G401 (cell line): Measurements from ENCODE around the gene SMG5. TPM values are rescaled to one million over a fixed set of nuclear protein-coding genes. Genes with fewer than 3 reads are reported as not detected.
"Not testable (repeated sequence)": the region's sequence is repeated elsewhere in the genome, so short reads cannot be mapped to it uniquely, and the experiment has no call there.

Experiments
- DNase-seq: peaks from one replicate; pipeline ENCODE4 v3.0.0-alpha.2; 2015; ENCODE audit warnings: low spot score
- in situ Hi-C: cut with HindIII; loops from 2 replicates; pipeline ENCODE4 v1.10.0; 2016; ENCODE audit warnings: low sequenced_read_pairs, mixed read lengths
- total RNA-seq: library from RNA; depleted of rRNA; stranded (reverse); fragments of >200 nt; shearing (Covaris generic); gene quantifications from 2 replicates; pipeline ENCODE4 v1.2.3, GENCODE V29; 2014; rRNA removed

Gene SMG5
- total RNA-seq, 1 experiment from 2014 or later = 73.5 TPM

DNA sequence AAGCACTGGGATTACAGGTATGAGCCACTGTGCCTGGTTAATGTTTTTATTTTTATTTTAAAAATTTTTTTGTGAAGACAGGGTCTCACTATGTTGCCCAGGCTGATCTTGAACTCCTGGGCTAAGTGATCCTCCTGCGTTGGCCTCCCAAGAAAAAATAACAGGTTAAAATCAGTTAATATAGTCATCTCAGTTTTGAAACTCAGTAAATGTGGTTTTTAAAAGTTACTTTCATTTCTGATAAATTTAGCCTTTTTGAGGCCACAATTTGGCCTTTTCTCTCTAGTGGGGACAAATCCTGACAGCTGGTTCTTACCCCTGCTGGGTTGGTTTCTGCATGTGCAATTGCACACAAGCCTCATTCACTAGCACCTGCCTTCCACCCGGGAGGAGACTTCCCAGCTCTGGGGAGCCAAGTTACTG, 56.5 kb downstream of the SMG5 start:
- in situ Hi-C loops = loop anchor here (10.0 kb wide), 1 partner anchor 91 kb away; no protein-coding TSS in a partner anchor
- DNase-seq = no peak

- in situ Hi-C loops = loop anchor here (10.0 kb wide), 1 partner anchor 91 kb away; no protein-coding TSS in a partner anchor
- no peak for DNase-seq
Observed at GRCh38 chr1:156225677-156226014, 57.0 kb downstream of the SMG5 start.

DNA sequence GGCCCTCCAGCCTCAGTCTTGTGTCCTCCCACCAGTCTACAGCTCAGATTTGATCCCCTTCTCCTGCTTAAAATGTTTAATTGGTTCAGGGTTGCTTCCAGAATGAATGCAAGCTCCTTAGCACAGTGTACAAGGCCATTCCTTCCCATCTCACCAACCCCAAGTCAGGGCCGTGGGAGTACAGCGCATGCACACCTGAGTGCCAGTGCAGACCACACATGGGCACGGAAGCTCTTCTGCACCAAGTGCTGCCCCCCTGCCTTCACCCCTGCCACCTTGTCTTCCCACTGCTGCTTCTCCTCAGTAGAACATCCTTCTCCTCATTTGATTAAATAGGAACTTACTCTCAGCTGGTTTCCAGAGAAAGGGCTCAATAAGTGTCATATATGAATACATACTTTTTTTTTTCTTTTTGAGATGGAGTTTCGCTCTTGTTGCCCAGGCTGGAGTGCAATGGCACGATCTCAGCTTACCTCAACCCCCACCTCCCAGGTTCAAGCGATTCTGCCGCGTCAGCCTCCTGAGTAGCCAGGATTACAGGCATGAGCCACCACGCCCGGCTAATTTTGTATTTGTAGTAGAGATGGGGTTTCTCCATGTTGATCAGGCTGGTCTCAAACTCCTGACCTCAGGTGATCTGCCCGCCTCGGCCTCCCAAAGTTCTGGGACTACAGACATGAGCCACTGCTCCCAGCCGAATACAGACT, 60.5 kb downstream of the SMG5 start:
- DNase-seq = no peak
- in situ Hi-C loops = loop anchor here (10.0 kb wide), 1 partner anchor 87 kb away; no protein-coding TSS in a partner anchor

DNA sequence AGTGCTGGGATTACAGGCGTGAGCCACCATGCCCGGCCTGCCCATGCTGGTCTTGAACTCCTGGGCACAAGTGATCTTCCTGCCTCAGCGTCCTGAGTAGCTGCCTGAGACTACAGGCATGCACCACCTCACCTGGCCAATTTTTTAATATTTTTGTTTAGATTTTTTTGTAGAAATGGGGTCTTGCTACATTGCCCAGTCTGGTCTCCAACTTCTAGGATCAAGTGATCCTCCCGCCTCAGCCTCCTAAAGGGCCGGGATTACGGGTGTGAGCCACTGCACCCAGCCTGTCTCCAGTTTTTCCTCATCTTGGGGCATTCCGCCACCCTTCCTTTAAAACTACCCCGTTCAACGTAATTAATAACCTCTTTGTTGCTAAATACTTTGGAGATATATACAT, 62.4 kb downstream of the SMG5 start:
- DNase-seq = no peak
- in situ Hi-C loops = loop anchor here (10.0 kb wide), 1 partner anchor 85 kb away; no protein-coding TSS in a partner anchor

GRCh38 chr1:156217871-156218270, 64.8 kb downstream of the SMG5 start:
- in situ Hi-C loops = no loop called here
- no peak for DNase-seq

GRCh38 chr1:156216361-156217086, 66.1 kb downstream of the SMG5 start:
- in situ Hi-C loops, DNase-seq: not testable (repeated sequence)

- DNase-seq = no peak
Observed at GRCh38 chr1:156214024-156214748, 68.4 kb downstream of the SMG5 start.

DNA sequence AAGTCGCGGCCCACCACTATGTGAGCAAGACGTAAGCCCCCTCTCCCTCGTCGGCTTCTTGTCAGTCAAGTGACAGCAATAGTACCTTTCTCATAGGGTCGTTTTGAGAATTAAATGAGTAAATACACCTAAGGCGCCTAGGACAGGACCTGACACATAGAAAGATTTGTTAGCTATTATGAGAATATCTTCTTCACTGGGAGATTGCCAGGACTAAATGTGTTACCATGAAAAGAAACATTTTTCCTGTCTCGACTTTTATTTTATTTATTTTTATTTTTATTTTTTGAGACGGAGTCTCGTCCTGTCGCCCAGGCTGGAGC, 69.0 kb downstream of the SMG5 start:
- in situ Hi-C loops = no loop called here
- no peak for DNase-seq

More at GRCh38 chr1:156214024-156214748, 68.4 kb downstream of the SMG5 start:
- in situ Hi-C loops = no loop called here

DNA sequence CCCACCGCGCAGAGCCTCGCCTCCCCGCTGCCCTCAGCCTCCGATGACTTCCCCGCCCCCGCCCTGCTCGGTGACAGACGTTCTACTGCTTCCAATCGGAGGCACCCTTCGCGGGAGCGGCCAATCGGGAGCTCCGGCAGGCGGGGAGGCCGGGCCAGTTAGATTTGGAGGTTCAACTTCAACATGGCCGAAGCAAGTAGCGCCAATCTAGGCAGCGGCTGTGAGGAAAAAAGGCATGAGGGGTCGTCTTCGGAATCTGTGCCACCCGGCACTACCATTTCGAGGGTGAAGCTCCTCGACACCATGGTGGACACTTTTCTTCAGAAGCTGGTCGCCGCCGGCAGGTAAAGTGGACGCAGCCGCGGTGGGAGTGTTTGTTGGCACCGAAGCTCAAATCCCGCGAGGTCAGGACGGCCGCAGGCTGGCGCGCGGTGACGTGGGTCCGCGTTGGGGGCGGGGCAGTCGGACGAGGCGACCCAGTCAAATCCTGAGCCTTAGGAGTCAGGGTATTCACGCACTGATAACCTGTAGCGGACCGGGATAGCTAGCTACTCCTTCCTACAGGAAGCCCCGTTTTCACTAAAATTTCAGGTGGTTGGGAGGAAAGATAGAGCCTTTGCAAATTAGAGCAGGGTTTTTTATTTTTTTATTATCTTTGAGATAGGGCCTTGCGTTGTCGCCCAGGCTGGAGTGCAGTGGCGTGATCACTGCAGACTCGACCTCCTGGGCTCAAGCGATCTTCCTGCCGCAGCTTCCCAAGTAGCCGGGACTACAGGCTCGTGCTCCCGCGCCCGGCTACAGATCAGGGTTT, 69.6 kb downstream of the SMG5 start, which contains the start of gene PMF1:
PMF1 (plus strand) TSS at position 175 of the 811 bp plus-strand sequence; CDS start at position 184, 9 bp downstream.
- in situ Hi-C loops = no loop called here
- DNase-seq = peak; percentile 97

GRCh38 chr1:156212130-156212529, 70.5 kb downstream of the SMG5 start:
- in situ Hi-C loops = no loop called here
- DNase-seq = no peak

DNA sequence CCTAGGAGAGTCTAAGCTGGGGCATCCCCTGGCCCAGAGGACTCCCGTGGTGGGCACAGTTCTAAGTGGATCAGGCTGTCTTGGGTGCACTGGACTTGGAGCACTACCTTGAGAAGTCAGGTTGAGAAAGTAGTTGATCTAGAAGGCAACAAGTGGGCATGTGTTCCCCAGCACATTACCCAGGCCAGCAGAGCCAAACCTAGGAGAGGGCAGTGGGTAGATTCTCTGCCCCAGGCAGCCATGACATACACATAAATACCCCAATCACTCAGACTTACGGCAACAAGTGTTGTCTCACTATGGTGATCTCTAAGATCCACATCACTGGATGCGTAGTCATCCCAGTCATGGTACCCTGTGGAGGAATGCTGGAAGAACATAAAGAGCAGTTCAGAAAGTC, 71.4 kb downstream of the SMG5 start:
- in situ Hi-C loops = no loop called here
- DNase-seq = no peak

GRCh38 chr1:156204686-156205085, 77.9 kb downstream of the SMG5 start:
- in situ Hi-C loops = no loop called here
- no peak for DNase-seq

GRCh38 chr1:156203331-156203730, 79.3 kb downstream of the SMG5 start:
- in situ Hi-C loops = no loop called here
- DNase-seq = no peak

DNA sequence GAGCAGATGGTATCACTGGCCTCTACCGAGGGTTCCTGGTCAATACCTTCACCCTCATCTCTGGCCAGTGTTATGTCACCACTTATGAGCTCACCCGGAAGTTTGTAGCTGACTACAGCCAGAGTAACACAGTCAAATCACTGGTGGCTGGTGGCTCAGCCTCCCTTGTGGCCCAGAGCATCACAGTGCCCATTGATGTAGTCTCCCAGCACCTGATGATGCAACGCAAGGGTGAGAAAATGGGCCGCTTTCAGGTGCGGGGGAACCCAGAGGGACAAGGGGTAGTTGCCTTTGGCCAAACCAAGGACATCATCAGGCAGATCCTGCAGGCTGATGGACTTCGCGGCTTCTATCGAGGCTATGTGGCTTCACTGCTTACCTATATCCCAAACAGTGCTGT, 82.6 kb downstream of the SMG5 start:
- in situ Hi-C loops = no loop called here
- no peak for DNase-seq

Other genes with a start within 250 kb of the SMG5 start
- 29.5 and 30.0 TPM in 2 replicates for gene UBQLN4, start 229.0 kb downstream of the SMG5 start, total RNA-seq
- gene LAMTOR2, start 228.0 kb downstream of the SMG5 start, total RNA-seq = 20.1 and 42.3 TPM in 2 replicates
- gene RAB25, start 221.7 kb downstream of the SMG5 start, total RNA-seq = not detected in 2 replicates
- 21.0 and 21.2 TPM in 2 replicates for gene MEX3A, start 200.4 kb downstream of the SMG5 start, total RNA-seq
- 314 and 341 TPM in 2 replicates for gene LMNA, start 168.1 kb downstream of the SMG5 start, total RNA-seq
- gene SEMA4A, start 129.2 kb downstream of the SMG5 start, total RNA-seq = 1.8 and 2.0 TPM in 2 replicates
- gene SLC25A44, start 88.7 kb downstream of the SMG5 start, total RNA-seq = 7.3 and 11.9 TPM in 2 replicates
- 97.2 and 127 TPM in 2 replicates for gene PMF1, start 69.8 kb downstream of the SMG5 start, total RNA-seq
- not detected in 2 replicates for gene BGLAP, start 40.6 kb downstream of the SMG5 start, total RNA-seq
- 0.07 and 2.0 TPM in 2 replicates for gene PAQR6, start 34.8 kb downstream of the SMG5 start, total RNA-seq
- 2.0 and 5.0 TPM in 2 replicates for gene TMEM79, start 1.5 kb upstream of the SMG5 start, total RNA-seq
- gene GLMP, start 12.9 kb upstream of the SMG5 start, total RNA-seq = 0.92 and 3.3 TPM in 2 replicates
- gene VHLL, start 16.5 kb upstream of the SMG5 start, total RNA-seq = not detected in 2 replicates
- 936 and 1,057 TPM in 2 replicates for gene CCT3, start 55.5 kb upstream of the SMG5 start, total RNA-seq
- gene TSACC, start 55.7 kb upstream of the SMG5 start, total RNA-seq = not detected in 2 replicates
- gene RHBG, start 86.4 kb upstream of the SMG5 start, total RNA-seq = 0.06 and 3.5 TPM in 2 replicates
- gene MEF2D, start 217.9 kb upstream of the SMG5 start, total RNA-seq = 5.5 and 7.3 TPM in 2 replicates